Choroid plexus epithelial cell (primary cell): Measurements from ENCODE around the gene ZNF280D.
"Not testable (repeated sequence)": the region's sequence is repeated elsewhere in the genome, so short reads cannot be mapped to it uniquely, and the experiment has no call there.

Source experiments
- DNase-seq: peaks from one replicate; pipeline ENCODE4 v3.0.0-alpha.2; 2010; ENCODE audit warnings: low read depth
- H3K4me3 ChIP-seq: 2 replicates; pipeline ENCODE4 v1.5.1; 2011; ENCODE audit warnings: low read depth, mild to moderate bottlenecking, control low read depth, low read length, moderate library complexity
- CTCF ChIP-seq: conservative IDR thresholded peaks from 2 replicates; pipeline ENCODE4 v1.5.1; 2011; ENCODE audit warnings: low read depth, mild to moderate bottlenecking, control low read depth, inconsistent platforms, low read length, moderate library complexity

The ZNF280D gene

GRCh38 chr15:56716334-56716733, 17.0 kb downstream of the ZNF280D start:
- DNase-seq: no peak
- H3K4me3 ChIP-seq: no peak overlapping the region
- TF ChIP-seq CTCF: no peak

GRCh38 chr15:56715220-56715619, 18.1 kb downstream of the ZNF280D start:
- H3K4me3 ChIP-seq: no peak overlapping the region
- TF ChIP-seq CTCF: no peak
- DNase-seq: no peak

- DNase-seq: not testable (repeated sequence)
These were observed 23.8 kb downstream of the ZNF280D start for GRCh38 chr15:56709502-56709901.

GRCh38 chr15:56699743-56700142, 33.6 kb downstream of the ZNF280D start:
- no peak for TF ChIP-seq CTCF
- H3K4me3 ChIP-seq: no peak overlapping the region
- no peak for DNase-seq

More at GRCh38 chr15:56709502-56709901, 23.8 kb downstream of the ZNF280D start:
- not testable (repeated sequence) for H3K4me3 ChIP-seq

GRCh38 chr15:56698270-56698669, 35.0 kb downstream of the ZNF280D start:
- no peak for DNase-seq
- TF ChIP-seq CTCF: no peak

GRCh38 chr15:56693761-56694160, 39.5 kb downstream of the ZNF280D start:
- no peak overlapping the region for H3K4me3 ChIP-seq
- peak; percentile 14 for DNase-seq
- TF ChIP-seq CTCF: no peak

More at GRCh38 chr15:56698270-56698669, 35.0 kb downstream of the ZNF280D start:
- H3K4me3 ChIP-seq: no peak overlapping the region

GRCh38 chr15:56690733-56691132, 42.6 kb downstream of the ZNF280D start:
- TF ChIP-seq CTCF: no peak

GRCh38 chr15:56683908-56684307, 49.4 kb downstream of the ZNF280D start:
- DNase-seq: no peak
- no peak for TF ChIP-seq CTCF
- no peak overlapping the region for H3K4me3 ChIP-seq

More at GRCh38 chr15:56690733-56691132, 42.6 kb downstream of the ZNF280D start:
- no peak overlapping the region for H3K4me3 ChIP-seq
- no peak for DNase-seq
